Keratinocyte (primary cell): ENCODE data around the gene GABARAPL1. TPM values are rescaled to one million over a fixed set of nuclear protein-coding genes. Genes with fewer than 3 reads are reported as not detected.

Experiments used
- DNase-seq: peaks from one replicate; pipeline ENCODE4 v3.0.0-alpha.2; 2011; ENCODE audit warnings: low read depth, missing footprints, low spot score
- FAIRE-seq: peaks from 2 replicates; lab custom pipeline; 2011; peaks lifted over from hg19 to GRCh38; lab: Jason Lieb, UNC
- H2AFZ ChIP-seq: 2 replicates; pipeline ENCODE4 v1.6.0; 2012; ENCODE audit warnings: low read length, control low read depth, inconsistent platforms; ENCODE audit not compliant: control insufficient read depth
- H3K27ac ChIP-seq: 2 replicates; pipeline ENCODE4 v1.5.1; 2011; ENCODE audit warnings: low read length; ENCODE audit not compliant: control insufficient read depth, insufficient read depth
- H3K27me3 ChIP-seq: 3 replicates; pipeline ENCODE4 v1.6.0; 2011; ENCODE audit warnings: low read length; ENCODE audit not compliant: control insufficient read depth, insufficient read depth; ENCODE audit errors: extremely low read depth
- H3K36me3 ChIP-seq, 2 experiments: 2 replicates in 1 of 2; 3 replicates in 1 of 2; pipeline ENCODE4 v1.5.1; 2011; ENCODE audit warnings: low read length in 2 of 2, mild to moderate bottlenecking in 1 of 2; ENCODE audit not compliant: control insufficient read depth in 2 of 2, insufficient read depth in 2 of 2; ENCODE audit errors: extremely low read depth in 1 of 2
- H3K4me1 ChIP-seq: 3 replicates; pipeline ENCODE4 v1.5.1; 2011; ENCODE audit warnings: low read length; ENCODE audit not compliant: control insufficient read depth, insufficient read depth; ENCODE audit errors: extremely low read depth
- H3K4me2 ChIP-seq: 3 replicates; pipeline ENCODE4 v1.6.0; 2011; ENCODE audit warnings: low read depth, low read length; ENCODE audit not compliant: control insufficient read depth, insufficient read depth; ENCODE audit errors: extremely low read depth
- H3K4me3 ChIP-seq, 3 experiments: fragments of 200-600 bp in 1 of 3; sonication (generic) in 1 of 3; 2 replicates in 2 of 3; 3 replicates in 1 of 3; pipeline ENCODE4 v1.5.1; 2011 to 2016; ENCODE audit warnings: low read length in 3 of 3, mild to moderate bottlenecking in 3 of 3, control low read depth in 2 of 3, inconsistent platforms in 1 of 3, low read depth in 1 of 3, mixed read lengths in 1 of 3, mixed run types in 1 of 3, moderate library complexity in 1 of 3; ENCODE audit not compliant: control insufficient read depth in 2 of 3, insufficient read depth in 2 of 3; ENCODE audit errors: extremely low read depth in 1 of 3
- H3K79me2 ChIP-seq: 2 replicates; pipeline ENCODE4 v1.6.0; 2012; ENCODE audit warnings: low read length; ENCODE audit not compliant: control insufficient read depth, insufficient read depth
- H3K9ac ChIP-seq: 3 replicates; pipeline ENCODE4 v1.6.0; 2011; ENCODE audit warnings: low read length; ENCODE audit not compliant: control insufficient read depth, insufficient read depth; ENCODE audit errors: extremely low read depth
- H3K9me1 ChIP-seq: 3 replicates; pipeline ENCODE4 v1.6.0; 2011; ENCODE audit warnings: low read length; ENCODE audit not compliant: control insufficient read depth, insufficient read depth; ENCODE audit errors: extremely low read depth
- H3K9me3 ChIP-seq: 2 replicates; pipeline ENCODE4 v1.5.1; 2012; ENCODE audit warnings: low read depth, low read length; ENCODE audit not compliant: control insufficient read depth
- H4K20me1 ChIP-seq: 3 replicates; pipeline ENCODE4 v1.6.0; 2011; ENCODE audit warnings: low read length; ENCODE audit not compliant: control insufficient read depth, insufficient read depth; ENCODE audit errors: extremely low read depth
- CTCF ChIP-seq, 3 experiments: IDR thresholded peaks in 1 of 3; conservative IDR thresholded peaks in 1 of 3; optimal IDR thresholded peaks in 1 of 3; 2 replicates in 2 of 3; 3 replicates in 1 of 3; pipeline versions ENCODE3 to v1.5.1; 2011; ENCODE audit warnings: low read length in 3 of 3, mild to moderate bottlenecking in 3 of 3, moderate library complexity in 2 of 3, control low read depth in 1 of 3, inconsistent platforms in 1 of 3; ENCODE audit not compliant: insufficient read depth in 2 of 3; ENCODE audit errors: extremely low read depth in 1 of 3
- EZH2 ChIP-seq: IDR thresholded peaks from one replicate; pipeline ENCODE4 v1.6.1; 2012; ENCODE audit warnings: inconsistent platforms, mild to moderate bottlenecking, low read length, moderate library complexity
- dilution Hi-C: fragments of 300-500 bp; cut with MboI; formaldehyde crosslinking; loops from one replicate; pipeline ENCODE4 v1.7.0; 2020; ENCODE audit warnings: low sequenced_read_pairs; ENCODE audit not compliant: extremely low pct_ligation_motif_present
- polyA plus RNA-seq, 5 experiments: library from polyadenylated mRNA; depleted of rRNA in 3 of 5; stranded (reverse) in 3 of 5; stranded (forward) in 1 of 5; unstranded in 1 of 5; fragments of >200 nt; gene quantifications; 1 replicate in 1 of 5; 2 replicates in 3 of 5; 3 replicates in 1 of 5; pipeline versions ENCODE4 v1.2.1 to v1.2.3, GENCODE V29; 2011 to 2012; ENCODE audit warnings: missing spikeins in 2 of 5, low read depth in 1 of 5, low replicate concordance in 1 of 5

The GABARAPL1 gene
- polyA plus RNA-seq, 1 donor (not counting 4 experiments of a cell fraction or from before 2014, with no cell fraction given) = 24.3 TPM

- peaks cover 0 to 5% of the 10 kb centered on the region in 2 experiments for H3K36me3 ChIP-seq
- H3K9me1 ChIP-seq = no peaks in the 10 kb centered on the region
- dilution Hi-C loops = loop anchor here (10.0 kb wide), 1 partner anchor 62 kb away; no protein-coding TSS in a partner anchor
- no peaks in the 10 kb centered on the region for H3K4me1 ChIP-seq
- no peak overlapping the region for H2AFZ ChIP-seq
- H3K27me3 ChIP-seq = no peaks in the 10 kb centered on the region
- no peaks in the 10 kb centered on the region for H4K20me1 ChIP-seq
- TF ChIP-seq CTCF (optimal IDR thresholded peaks at IDR 0.05 in 1 of 3, IDR thresholded peaks at IDR 0.05 in 1 of 3, conservative IDR thresholded peaks at IDR 0.05 in 1 of 3; ENCODE audit: extremely low read depth in 1 of 3, insufficient read depth in 2 of 3, low read length in 3 of 3) = no peak
- no peak for TF ChIP-seq EZH2
- H3K4me3 ChIP-seq = no peak overlapping the region
- H3K9ac ChIP-seq = no peak overlapping the region
- H3K4me2 ChIP-seq = no peak overlapping the region
- no peak for DNase-seq
- FAIRE-seq = no peak
- no peaks in the 10 kb centered on the region for H3K9me3 ChIP-seq
- H3K27ac ChIP-seq = no peak overlapping the region
- no peaks in the 10 kb centered on the region for H3K79me2 ChIP-seq
Measured at GRCh38 chr12:10226731-10227130, 14.1 kb downstream of the GABARAPL1 start.

DNA sequence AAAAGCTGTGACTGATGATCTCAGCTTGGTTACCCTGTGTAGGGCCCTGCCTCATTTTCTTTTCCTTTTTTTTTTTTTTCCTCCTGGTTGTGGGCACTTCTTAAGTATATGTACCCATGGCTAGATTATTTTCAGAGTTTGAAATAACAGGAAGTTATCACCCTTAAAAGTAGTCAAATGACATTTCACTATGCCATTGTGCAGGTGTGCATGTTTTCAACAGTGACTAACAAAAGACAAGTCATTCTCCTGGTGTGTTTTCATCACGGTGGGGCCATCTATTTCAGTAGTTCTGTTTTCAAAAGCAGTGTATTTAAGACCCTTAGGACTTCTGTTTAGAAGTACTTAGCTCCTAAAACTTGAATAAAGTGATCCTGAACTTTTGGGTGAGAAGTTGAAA, 15.0 kb downstream of the GABARAPL1 start:
- Histone ChIP-seq H4K20me1 (no peaks in the 10 kb centered on the region), H3K79me2 (no peaks in the 10 kb centered on the region), H3K36me3 (peaks cover 0 to 2% of the 10 kb centered on the region in 2 experiments), H3K4me2 (no peak overlapping the region), H3K27ac (no peak overlapping the region), H3K4me1 (no peaks in the 10 kb centered on the region), H3K9me1 (no peaks in the 10 kb centered on the region), H2AFZ (no peak overlapping the region), H3K9ac (no peak overlapping the region), H3K9me3 (no peaks in the 10 kb centered on the region), H3K4me3 (no peak overlapping the region), H3K27me3 (no peaks in the 10 kb centered on the region)
- TF ChIP-seq EZH2 (no peak), CTCF (optimal IDR thresholded peaks at IDR 0.05 in 1 of 3, IDR thresholded peaks at IDR 0.05 in 1 of 3, conservative IDR thresholded peaks at IDR 0.05 in 1 of 3; ENCODE audit: extremely low read depth in 1 of 3, insufficient read depth in 2 of 3, low read length in 3 of 3) (no peak)
- dilution Hi-C loops = loop anchor here (10.0 kb wide), 1 partner anchor 63 kb away; no protein-coding TSS in a partner anchor
- DNase-seq (no peak), FAIRE-seq (no peak)
